Cardiac fibroblast (primary cell): ENCODE results near the gene CTCFL.

Source experiments
- DNase-seq, 2 donors: peaks; one replicate each; pipeline versions ENCODE4 v3.0.0 to v3.0.0-alpha.2; 2010; ENCODE audit warnings: low read depth in 2 of 2
- H3K4me3 ChIP-seq, 2 donors: replicated peaks in 1 of 2; 1 replicate in 1 of 2; 2 replicates in 1 of 2; pipeline ENCODE4 v1.5.1; 2011; ENCODE audit warnings: low read depth in 2 of 2, low read length in 2 of 2, mild to moderate bottlenecking in 2 of 2, moderate library complexity in 1 of 2
- CTCF ChIP-seq: IDR thresholded peaks from one replicate; pipeline ENCODE4 v1.5.1; 2011; ENCODE audit warnings: low read depth, mild to moderate bottlenecking, low read length, inconsistent platforms

The CTCFL gene

GRCh38 chr20:57543754-57544153 lies 18.8 kb upstream of the CTCFL start:
- no peak for DNase-seq
- no peak for TF ChIP-seq CTCF

GRCh38 chr20:57540890-57541580 lies 16.1 kb upstream of the CTCFL start:
- H3K4me3 ChIP-seq = no peak overlapping the region
- no peak for TF ChIP-seq CTCF
- no peak for DNase-seq

More at GRCh38 chr20:57543754-57544153, 18.8 kb upstream of the CTCFL start:
- H3K4me3 ChIP-seq = no peak overlapping the region

- TF ChIP-seq CTCF = no peak
- no peak overlapping the region for H3K4me3 ChIP-seq
- DNase-seq = no peak
Observed at GRCh38 chr20:57539889-57540288, 14.9 kb upstream of the CTCFL start.

- no peak overlapping the region for H3K4me3 ChIP-seq
- TF ChIP-seq CTCF = no peak
- no peak for DNase-seq
Observed at GRCh38 chr20:57537822-57538221, 12.9 kb upstream of the CTCFL start.

GRCh38 chr20:57536771-57537724 lies 12.1 kb upstream of the CTCFL start:
- TF ChIP-seq CTCF = no peak
- no peak overlapping the region for H3K4me3 ChIP-seq
- DNase-seq = no peak

- TF ChIP-seq CTCF = no peak
- DNase-seq = no peak
- H3K4me3 ChIP-seq = no peak overlapping the region
Observed at GRCh38 chr20:57536120-57536708, 11.3 kb upstream of the CTCFL start.
